K562 (cell line): ENCODE results near the gene PAX5. TPM values are rescaled to one million over a fixed set of nuclear protein-coding genes. Genes with fewer than 3 reads are reported as not detected.

Experiments
- ATAC-seq: fragments of 200-7000 bp; cut with Tn5 transposase; 3 replicates; pipeline ENCODE4 v1.9.1; 2020; ENCODE audit warnings: moderate library complexity
- Bru-seq: library from RNA; stranded (reverse); fragments of 400-500 nt; gene quantifications from one replicate; lab custom pipeline; 2021; lab: Mats Ljungman, UMichigan
- BruChase-seq, 2 experiments: library from RNA; stranded (reverse); fragments of 400-500 nt; gene quantifications; one replicate each; lab custom pipeline; 2021; lab: Mats Ljungman, UMichigan
- BruUV-seq: library from RNA; stranded (reverse); fragments of 400-500 nt; replicated peaks from 2 replicates; lab custom pipeline; 2021; lab: Mats Ljungman, UMichigan
- CTCF ChIA-PET: fragments of 300-600 bp; formaldehyde crosslinking; extraction: SDS; loops from one replicate; lab custom pipeline; 2021; ENCODE audit warnings: low intra/inter-chr PET ratio; lab: Yijun Ruan, JAX
- POLR2A ChIA-PET: fragments of 300-600, 350-650 bp; sonication (Branson Sonifier 250); formaldehyde crosslinking; extraction: SDS; loops from one replicate; lab custom pipeline; 2021; ENCODE audit warnings: antibody characterized with exemption, inconsistent platforms; lab: Yijun Ruan, JAX
- DNase-seq, 4 experiments: peaks; one replicate each; pipeline versions ENCODE4 v3.0.0 to v3.0.0-alpha.2; 2011 to 2018; ENCODE audit warnings: low spot score in 3 of 4, mixed read lengths in 3 of 4; ENCODE audit errors: extremely low read depth in 1 of 4
- FAIRE-seq: peaks from 2 replicates; lab custom pipeline; 2011; peaks lifted over from hg19 to GRCh38; lab: Jason Lieb, UNC
- H2AFZ ChIP-seq: 2 replicates; pipeline ENCODE4 v1.6.0; 2011; ENCODE audit warnings: low read depth, low read length, control low read depth, inconsistent platforms
- H3K27ac ChIP-seq: fragments of 200-600 bp; 3 replicates; pipeline ENCODE4 v1.8.0; 2011; ENCODE audit warnings: low read depth, mild to moderate bottlenecking, control low read depth, inconsistent platforms, low read length, moderate library complexity, mixed read lengths; ENCODE audit errors: extremely low read depth
- H3K27me3 ChIP-seq, 2 experiments: fragments of 300-600 bp in 1 of 2; 2 replicates in 1 of 2; 3 replicates in 1 of 2; pipeline versions ENCODE4 v1.6.0 to v1.8.0; 2011; ENCODE audit warnings: inconsistent platforms in 2 of 2, low read length in 2 of 2, mild to moderate bottlenecking in 1 of 2, mixed read lengths in 1 of 2, moderate library complexity in 1 of 2; ENCODE audit not compliant: control insufficient read depth in 2 of 2, insufficient read depth in 2 of 2
- H3K36me3 ChIP-seq: fragments of 300-600 bp; 3 replicates; pipeline ENCODE4 v1.8.0; 2011; ENCODE audit warnings: mild to moderate bottlenecking, low read length, inconsistent platforms; ENCODE audit not compliant: control insufficient read depth, insufficient read depth
- H3K4me1 ChIP-seq, 2 experiments: fragments of 200-600 bp in 1 of 2; replicated peaks in 1 of 2; 2 replicates in 1 of 2; 3 replicates in 1 of 2; pipeline versions ENCODE4 v1.5.1 to v1.8.0; 2011; ENCODE audit warnings: inconsistent platforms in 2 of 2, low read length in 2 of 2, mild to moderate bottlenecking in 1 of 2, mixed read lengths in 1 of 2, moderate library complexity in 1 of 2; ENCODE audit not compliant: control insufficient read depth in 2 of 2, insufficient read depth in 2 of 2
- H3K4me2 ChIP-seq: 2 replicates; pipeline ENCODE4 v1.6.1; 2011; ENCODE audit warnings: low read length, control low read depth, inconsistent platforms, mixed read lengths; ENCODE audit not compliant: insufficient read depth
- H3K4me3 ChIP-seq: fragments of 200-600 bp; sonication (generic), shearing (Covaris generic); 2 replicates; pipeline ENCODE4 v1.5.1; 2016; ENCODE audit warnings: control low read depth, inconsistent platforms
- H3K79me2 ChIP-seq: fragments of 200-600 bp; 3 replicates; pipeline ENCODE4 v1.8.0; 2011; ENCODE audit warnings: low read length, inconsistent platforms; ENCODE audit not compliant: control insufficient read depth, insufficient read depth
- H3K9ac ChIP-seq, 2 experiments: 2 replicates each; pipeline versions ENCODE4 v1.6.0 to v1.6.1; 2011; ENCODE audit warnings: low read depth in 2 of 2, low read length in 2 of 2, control low read depth in 1 of 2, inconsistent platforms in 1 of 2, mild to moderate bottlenecking in 1 of 2, mixed read lengths in 1 of 2; ENCODE audit not compliant: insufficient read depth in 1 of 2
- H3K9me1 ChIP-seq: one replicate; pipeline ENCODE4 v1.6.0; 2011; ENCODE audit warnings: inconsistent platforms, mild to moderate bottlenecking, low read length, moderate library complexity; ENCODE audit not compliant: control insufficient read depth, insufficient read depth
- H3K9me3 ChIP-seq: replicated peaks from 2 replicates; pipeline ENCODE4 v1.5.1; 2011; ENCODE audit warnings: low read depth, low read length, inconsistent platforms; ENCODE audit not compliant: control insufficient read depth, insufficient read depth
- H4K20me1 ChIP-seq: replicated peaks from 2 replicates; pipeline ENCODE4 v1.6.1; 2011; ENCODE audit warnings: low read length, inconsistent platforms, mixed read lengths; ENCODE audit not compliant: control insufficient read depth, insufficient read depth
- GABPB2 ChIP-seq: fragments of 250-450 bp; sonication (Bioruptor Pico); conservative IDR thresholded peaks from 2 replicates; pipeline ENCODE4 v1.5.1; 2021; ENCODE audit warnings: mild to moderate bottlenecking
- HMG20A ChIP-seq: fragments of 450-650 bp; formaldehyde crosslinking; conservative IDR thresholded peaks from 2 replicates; pipeline ENCODE4 v1.4.0; 2020; ENCODE audit warnings: mild to moderate bottlenecking, mixed read lengths
- NFIX ChIP-seq: fragments of 250-450 bp; sonication (Bioruptor Pico); IDR thresholded peaks from 2 replicates; pipeline ENCODE4 v1.4.0; 2020; ENCODE audit warnings: low read depth, mild to moderate bottlenecking, moderate library complexity
- STAT5B ChIP-seq: fragments of 250-450 bp; sonication (Bioruptor Pico); IDR thresholded peaks from 2 replicates; pipeline ENCODE4 v1.8.0; 2021; ENCODE audit warnings: mild to moderate bottlenecking, inconsistent platforms
- YBX1 ChIP-seq: fragments of 450-650 bp; IDR thresholded peaks from 2 replicates; pipeline ENCODE4 v1.7.1; 2016; ENCODE audit warnings: mild to moderate bottlenecking
- ZKSCAN3 ChIP-seq: fragments of 250-450 bp; sonication (Bioruptor Pico); IDR thresholded peaks from 2 replicates; pipeline ENCODE4 v1.4.0; 2020
- ZNF143 ChIP-seq: sonication (generic); formaldehyde crosslinking; IDR thresholded peaks from 2 replicates; pipeline ENCODE4 v1.9.0; 2022; ENCODE audit warnings: mild to moderate bottlenecking, missing genetic modification reagents
- ZNF232 ChIP-seq: sonication (generic); formaldehyde crosslinking; IDR thresholded peaks from 2 replicates; pipeline ENCODE4 v1.8.0; 2022; ENCODE audit warnings: mild to moderate bottlenecking, missing genetic modification reagents
- ZNF717 ChIP-seq: fragments of 250-450 bp; sonication (Bioruptor Pico); IDR thresholded peaks from 2 replicates; pipeline ENCODE4 v1.5.0; 2021
- WGBS: fragments of 100-300 bp; shearing (Covaris generic); methylation state at CpG from one replicate; pipeline ENCODE4 v1.1.6; 2016; ENCODE audit warnings: low coverage, mixed read lengths; ENCODE audit not compliant: insufficient coverage; ENCODE audit errors: missing lambda C conversion rate; 5-methylcytosine and 5-hydroxymethylcytosine counted together
- in situ Hi-C: fragments of 300-500 bp; cut with MboI; formaldehyde crosslinking; loops from 4 replicates; pipeline ENCODE4 v1.15.0; 2018; ENCODE audit warnings: inconsistent platforms, mixed read lengths
- intact Hi-C: fragments of 100-400 bp; cut with micrococcal nuclease; formaldehyde crosslinking; loops from 2 replicates; pipeline ENCODE4 v1.14.2; 2022
- long read RNA-seq, 3 experiments: library from polyadenylated mRNA in 2 of 3; library from RNA in 1 of 3; unstranded in 2 of 3; stranded (forward) in 1 of 3; transcript quantifications; one replicate each; pipeline ENCODE4 v2.0.0, GENCODE V29; 2019 to 2022
- polyA minus RNA-seq, 3 experiments: library from RNA; depleted of rRNA, polyadenylated mRNA; stranded (reverse); fragments of >200 nt; gene quantifications; 2 replicates each; pipeline ENCODE4 v1.2.3, GENCODE V29; 2011
- polyA plus RNA-seq, 8 experiments: library from polyadenylated mRNA; depleted of rRNA in 4 of 8; stranded (reverse) in 5 of 8; unstranded in 3 of 8; fragments of >200 nt; fragmentation: Nextera tagmentation in 2 of 8; fragmentation: Illumina TruSeq in 1 of 8; extraction: Ambion mirVana in 2 of 8; extraction: Trizol in 1 of 8; gene quantifications; 2 replicates each; pipeline versions ENCODE4 v1.2.1 to v1.2.3, GENCODE V29; 2011 to 2014; ENCODE audit warnings: inconsistent platforms in 1 of 8, missing spikeins in 1 of 8
- total RNA-seq, 7 experiments: library from RNA; depleted of rRNA in 6 of 7; stranded (reverse); fragments of >200 nt in 6 of 7; fragmentation: Illumina TruSeq in 2 of 7; extraction: Trizol in 2 of 7; gene quantifications; 2 replicates each; pipeline versions ENCODE4 v1.2.1 to v1.2.3, GENCODE V29; 2011 to 2021; ENCODE audit warnings: low replicate concordance in 1 of 7
- TF ChIP-seq, protein P1 (sequence below): sonication (generic); formaldehyde crosslinking; IDR thresholded peaks from 2 replicates; pipeline ENCODE4 v1.8.0; 2022; ENCODE audit warnings: mild to moderate bottlenecking, missing genetic modification reagents
- TF ChIP-seq, protein P2 (sequence below): IDR thresholded peaks from 2 replicates; pipeline ENCODE4 v1.6.1; 2016; ENCODE audit warnings: missing genetic modification characterization, missing compliant biosample characterization
- TF ChIP-seq, protein P3 (sequence below): fragments of 250-450 bp; sonication (Bioruptor Pico); IDR thresholded peaks from 2 replicates; pipeline ENCODE4 v1.5.1; 2021; ENCODE audit warnings: mild to moderate bottlenecking

Gene PAX5
- total RNA-seq (2011; cell fraction: chromatin; rRNA removed; ENCODE audit: low replicate concordance), result not detected in 2 replicates
- total RNA-seq (2011; cell fraction: nucleolus; rRNA removed), result not detected in 2 replicates
- not detected in 2 replicates for total RNA-seq (2011; cell fraction: nucleoplasm; rRNA removed)
- total RNA-seq (2014; rRNA removed), result not detected in 2 replicates
- total RNA-seq (2014; rRNA removed; fragmentation: Illumina TruSeq; extraction: Trizol), result not detected in 2 replicates
- total RNA-seq (2015; rRNA removed; fragmentation: Illumina TruSeq; extraction: Trizol), result not detected in 2 replicates
- 0.09 and 0.13 TPM in 2 replicates for total RNA-seq (2021)
- polyA plus RNA-seq (2011; rRNA removed), result not detected in 2 replicates
- not detected in 2 replicates for polyA plus RNA-seq (2011; cell fraction: cytosol; rRNA removed)
- not detected in 2 replicates for polyA plus RNA-seq (2011; cell fraction: nucleus; rRNA removed)
- 0.04 and 0.11 TPM in 2 replicates for polyA plus RNA-seq (2012)
- polyA plus RNA-seq (2014; fragmentation: Illumina TruSeq; extraction: Trizol), result not detected in 2 replicates
- polyA plus RNA-seq (2014; fragmentation: Nextera tagmentation; extraction: Ambion mirVana), result not detected
- polyA plus RNA-seq (2014; rRNA removed), result 0.03 TPM in 1 of 2 replicates, not detected in the other
- polyA minus RNA-seq (2011; rRNA and poly(A)+ RNA removed), result not detected in 2 replicates
- polyA minus RNA-seq (2011; cell fraction: cytosol; rRNA and poly(A)+ RNA removed), result not detected in 2 replicates
- polyA minus RNA-seq (2011; cell fraction: nucleus; rRNA and poly(A)+ RNA removed), result not detected in 2 replicates
- Bru-seq, nascent RNA, result percentile 2 among the genes with signal in this experiment
- percentile 2 among the genes with signal in this experiment for BruChase-seq, experiment 1, labeled RNA remaining after a 2-hour chase
- percentile 1 among the genes with signal in this experiment for BruChase-seq, experiment 2, labeled RNA remaining after a 6-hour chase
- long read RNA-seq, experiment 1, result 0 reads
- long read RNA-seq, experiment 2, result 0 reads
- long read RNA-seq, experiment 3, result 0 reads

DNA sequence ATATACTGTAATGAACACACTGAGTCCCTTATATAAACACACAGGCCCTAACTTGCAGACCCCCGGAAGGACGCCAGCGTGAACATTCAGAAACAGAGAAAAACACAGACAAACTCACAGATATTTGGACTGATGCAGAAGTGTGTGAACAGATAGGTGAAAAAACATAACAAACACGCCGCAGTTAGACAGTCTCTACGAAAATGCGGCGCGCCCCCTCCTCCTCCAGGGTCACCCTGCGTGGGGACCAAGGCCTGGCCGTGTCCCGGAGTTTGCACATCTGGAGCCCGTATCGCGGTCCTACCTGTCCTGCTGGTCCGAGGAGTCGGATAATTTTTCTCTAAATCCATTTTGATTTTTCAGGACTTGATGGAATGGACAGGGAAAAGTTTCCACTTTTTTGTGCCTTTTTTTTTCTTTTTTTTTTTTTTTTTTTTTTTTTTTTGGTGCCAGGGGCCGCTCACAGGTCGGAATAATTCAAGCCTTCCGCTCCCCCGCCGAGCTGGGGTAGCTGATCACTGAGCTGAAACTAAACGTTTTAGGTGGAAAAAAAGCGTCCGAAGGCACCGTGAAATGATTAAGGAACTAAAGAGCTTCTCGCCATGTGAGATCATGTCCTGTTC, at the start of gene PAX5:
Gene PAX5 (minus strand): TSS at position 587 of the 623 bp plus-strand sequence. CDS start 237 bp downstream, at position 350.
- in situ Hi-C loops (no loop called here), intact Hi-C loops (no loop called here)
- Histone ChIP-seq H3K4me3 (no peak within 1 kb of the TSS), H3K9ac (no peak within 1 kb of the TSS), H3K27ac (no peak within 1 kb of the TSS), H3K9me3 (no peaks in the 10 kb centered on the region), H3K79me2 (no peaks in the 10 kb centered on the region), H3K4me1 (peaks cover 0 to 46% of the 10 kb centered on the region in 2 experiments; a peak in 2 of 5 replicates), H2AFZ (no peak within 1 kb of the TSS), H3K4me2 (no peak within 1 kb of the TSS), H3K36me3 (no peaks in the 10 kb centered on the region), H3K9me1 (no peaks in the 10 kb centered on the region), H4K20me1 (no peaks in the 10 kb centered on the region), H3K27me3 (peaks cover 21 to 69% of the 10 kb centered on the region in 2 experiments; a peak in 4 of 5 replicates)
- ATAC-seq (no peak), FAIRE-seq (no peak), DNase-seq (no peak)
- no TSS peak for BruUV-seq
- WGBS, result 39% methylated on average over 17 of the region's 27 CpGs
- ChIA-PET CTCF (no interaction called here), POLR2A (no interaction called here)
- TF ChIP-seq, protein P1, sequence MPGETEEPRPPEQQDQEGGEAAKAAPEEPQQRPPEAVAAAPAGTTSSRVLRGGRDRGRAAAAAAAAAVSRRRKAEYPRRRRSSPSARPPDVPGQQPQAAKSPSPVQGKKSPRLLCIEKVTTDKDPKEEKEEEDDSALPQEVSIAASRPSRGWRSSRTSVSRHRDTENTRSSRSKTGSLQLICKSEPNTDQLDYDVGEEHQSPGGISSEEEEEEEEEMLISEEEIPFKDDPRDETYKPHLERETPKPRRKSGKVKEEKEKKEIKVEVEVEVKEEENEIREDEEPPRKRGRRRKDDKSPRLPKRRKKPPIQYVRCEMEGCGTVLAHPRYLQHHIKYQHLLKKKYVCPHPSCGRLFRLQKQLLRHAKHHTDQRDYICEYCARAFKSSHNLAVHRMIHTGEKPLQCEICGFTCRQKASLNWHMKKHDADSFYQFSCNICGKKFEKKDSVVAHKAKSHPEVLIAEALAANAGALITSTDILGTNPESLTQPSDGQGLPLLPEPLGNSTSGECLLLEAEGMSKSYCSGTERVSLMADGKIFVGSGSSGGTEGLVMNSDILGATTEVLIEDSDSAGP, result no peak
- TF ChIP-seq, protein P2, sequence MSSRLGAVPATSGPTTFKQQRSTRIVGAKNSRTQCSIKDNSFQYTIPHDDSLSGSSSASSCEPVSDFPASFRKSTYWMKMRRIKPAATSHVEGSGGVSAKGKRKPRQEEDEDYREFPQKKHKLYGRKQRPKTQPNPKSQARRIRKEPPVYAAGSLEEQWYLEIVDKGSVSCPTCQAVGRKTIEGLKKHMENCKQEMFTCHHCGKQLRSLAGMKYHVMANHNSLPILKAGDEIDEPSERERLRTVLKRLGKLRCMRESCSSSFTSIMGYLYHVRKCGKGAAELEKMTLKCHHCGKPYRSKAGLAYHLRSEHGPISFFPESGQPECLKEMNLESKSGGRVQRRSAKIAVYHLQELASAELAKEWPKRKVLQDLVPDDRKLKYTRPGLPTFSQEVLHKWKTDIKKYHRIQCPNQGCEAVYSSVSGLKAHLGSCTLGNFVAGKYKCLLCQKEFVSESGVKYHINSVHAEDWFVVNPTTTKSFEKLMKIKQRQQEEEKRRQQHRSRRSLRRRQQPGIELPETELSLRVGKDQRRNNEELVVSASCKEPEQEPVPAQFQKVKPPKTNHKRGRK (tag), result no peak
- no peak for TF ChIP-seq ZNF232 (CRISPR knock-in tag)
- TF ChIP-seq HMG20A (CRISPR knock-in tag), result no peak
- no peak for TF ChIP-seq ZNF717 (CRISPR knock-in tag)
- no peak for TF ChIP-seq NFIX (CRISPR knock-in tag)
- no peak for TF ChIP-seq YBX1
- no peak for TF ChIP-seq ZKSCAN3 (CRISPR knock-in tag)
- TF ChIP-seq, protein P3, sequence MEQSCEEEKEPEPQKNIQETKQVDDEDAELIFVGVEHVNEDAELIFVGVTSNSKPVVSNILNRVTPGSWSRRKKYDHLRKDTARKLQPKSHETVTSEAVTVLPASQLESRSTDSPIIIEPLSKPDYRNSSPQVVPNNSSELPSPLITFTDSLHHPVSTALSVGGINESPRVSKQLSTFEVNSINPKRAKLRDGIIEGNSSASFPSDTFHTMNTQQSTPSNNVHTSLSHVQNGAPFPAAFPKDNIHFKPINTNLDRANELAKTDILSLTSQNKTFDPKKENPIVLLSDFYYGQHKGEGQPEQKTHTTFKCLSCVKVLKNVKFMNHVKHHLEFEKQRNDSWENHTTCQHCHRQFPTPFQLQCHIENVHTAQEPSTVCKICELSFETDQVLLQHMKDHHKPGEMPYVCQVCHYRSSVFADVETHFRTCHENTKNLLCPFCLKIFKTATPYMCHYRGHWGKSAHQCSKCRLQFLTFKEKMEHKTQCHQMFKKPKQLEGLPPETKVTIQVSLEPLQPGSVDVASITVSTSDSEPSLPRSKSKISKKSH, result no peak
- no peak for TF ChIP-seq STAT5B
- no peak for TF ChIP-seq ZNF143 (CRISPR knock-in tag)
- no peak for TF ChIP-seq GABPB2 (CRISPR knock-in tag)
